Sigmoid colon (tissue), 4 donors: ENCODE measurements around the gene RBPMS2.

Experiments used
- CTCF ChIP-seq, 4 experiments: fragments of 450-650 bp in 3 of 4; fragments of 200-600 bp in 1 of 4; IDR thresholded peaks; one replicate each; pipeline ENCODE4 v1.5.1; 2016 to 2019; ENCODE audit warnings: antibody characterized with exemption in 4 of 4, mild to moderate bottlenecking in 3 of 4, moderate library complexity in 2 of 4
- POLR2A ChIP-seq, 2 donors: fragments of 450-650 bp; IDR thresholded peaks; one replicate each; pipeline ENCODE4 v1.6.1; 2016; ENCODE audit warnings: antibody characterized with exemption in 2 of 2, mild to moderate bottlenecking in 2 of 2, moderate library complexity in 2 of 2
- POLR2AphosphoS5 ChIP-seq, 4 donors: sonication (generic); formaldehyde crosslinking; IDR thresholded peaks; one replicate each; pipeline ENCODE4 v1.6.1; 2017; ENCODE audit warnings: antibody characterized with exemption in 4 of 4

GRCh38 chr15:64731805-64732151 is 43.6 kb downstream of the RBPMS2 start:
- TF ChIP-seq CTCF (IDR thresholded peaks at IDR 0.05) (no peak), POLR2A (IDR thresholded peaks at IDR 0.05) (no peak), POLR2AphosphoS5 (IDR thresholded peaks at IDR 0.05) (no peak)
